ENCODE measurements around the gene MYO1B. TPM values are rescaled to one million over a fixed set of nuclear protein-coding genes. Genes with fewer than 3 reads are reported as not detected.

Gene MYO1B
- total RNA-seq, 1 experiment from 2014 or later: 43.2 TPM

DNA sequence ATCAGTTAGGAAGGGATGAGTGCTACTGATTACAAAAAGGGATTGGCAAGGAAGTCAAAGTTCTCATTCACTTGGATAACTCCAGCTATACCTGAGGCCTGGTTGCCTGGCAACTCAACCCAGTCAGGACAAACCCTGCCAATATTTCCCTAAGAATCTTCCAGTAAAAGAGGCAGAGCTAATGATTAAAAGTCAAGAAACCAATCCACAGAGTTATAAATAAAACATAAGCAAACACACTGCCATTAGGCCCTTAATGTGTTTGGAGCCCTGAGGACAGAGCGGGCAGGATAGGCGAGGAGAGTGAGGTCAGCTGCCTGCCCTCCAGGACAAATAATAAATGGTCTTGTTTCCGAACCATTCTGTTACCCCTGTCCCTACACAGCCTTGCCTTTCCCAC lies 217.2 kb downstream of the MYO1B start:
- H3K27ac Mint-ChIP-seq: no peak overlapping the region
- H3K27ac ChIP-seq (ENCODE audit: insufficient read length, low read depth, low read length): no peak overlapping the region
- H2BK12ac ChIP-seq (ENCODE audit: insufficient read length, low read depth, low read length): no peak overlapping the region
- H3K9ac ChIP-seq (ENCODE audit: extremely low read depth, insufficient read length, low read length): no peak overlapping the region
- DNase-seq: no peak
- H2AK5ac ChIP-seq (ENCODE audit: insufficient read length, low read length): no peak overlapping the region
- TF ChIP-seq, protein P1, sequence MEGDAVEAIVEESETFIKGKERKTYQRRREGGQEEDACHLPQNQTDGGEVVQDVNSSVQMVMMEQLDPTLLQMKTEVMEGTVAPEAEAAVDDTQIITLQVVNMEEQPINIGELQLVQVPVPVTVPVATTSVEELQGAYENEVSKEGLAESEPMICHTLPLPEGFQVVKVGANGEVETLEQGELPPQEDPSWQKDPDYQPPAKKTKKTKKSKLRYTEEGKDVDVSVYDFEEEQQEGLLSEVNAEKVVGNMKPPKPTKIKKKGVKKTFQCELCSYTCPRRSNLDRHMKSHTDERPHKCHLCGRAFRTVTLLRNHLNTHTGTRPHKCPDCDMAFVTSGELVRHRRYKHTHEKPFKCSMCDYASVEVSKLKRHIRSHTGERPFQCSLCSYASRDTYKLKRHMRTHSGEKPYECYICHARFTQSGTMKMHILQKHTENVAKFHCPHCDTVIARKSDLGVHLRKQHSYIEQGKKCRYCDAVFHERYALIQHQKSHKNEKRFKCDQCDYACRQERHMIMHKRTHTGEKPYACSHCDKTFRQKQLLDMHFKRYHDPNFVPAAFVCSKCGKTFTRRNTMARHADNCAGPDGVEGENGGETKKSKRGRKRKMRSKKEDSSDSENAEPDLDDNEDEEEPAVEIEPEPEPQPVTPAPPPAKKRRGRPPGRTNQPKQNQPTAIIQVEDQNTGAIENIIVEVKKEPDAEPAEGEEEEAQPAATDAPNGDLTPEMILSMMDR (conservative IDR thresholded peaks at IDR 0.05): no peak
- peaks cover 4 to 15% of the 10 kb centered on the region in 2 experiments; a peak in 3 of 5 replicates for H3K9me3 Mint-ChIP-seq
- H3K14ac ChIP-seq (ENCODE audit: insufficient read depth, low read length): no peak overlapping the region
- H3K27me3 Mint-ChIP-seq (ENCODE audit: low read depth): no peaks in the 10 kb centered on the region
- H2BK120ac ChIP-seq (ENCODE audit: low read depth, low read length, poor library complexity, severe bottlenecking): no peak overlapping the region
- H2AFZ ChIP-seq (ENCODE audit: low read length): no peak overlapping the region
- H3K18ac ChIP-seq (ENCODE audit: insufficient read length, low read depth, low read length): no peak overlapping the region
- no peaks in the 10 kb centered on the region for H3K4me1 ChIP-seq (ENCODE audit: insufficient read depth, low read length)
- no peak overlapping the region for H4K5ac ChIP-seq (ENCODE audit: insufficient read length, low read depth, low read length)
- no peak overlapping the region for H3K23ac ChIP-seq (ENCODE audit: insufficient read length, low read depth, low read length)
- no peak overlapping the region for H3K4me2 ChIP-seq (ENCODE audit: insufficient read depth, insufficient read length, low read length)
- H3T11ph ChIP-seq (ENCODE audit: low read length): no peak overlapping the region
- no peak overlapping the region for H4K91ac ChIP-seq (ENCODE audit: insufficient read length, low read depth, low read length)
- no peak overlapping the region for H3K4me3 Mint-ChIP-seq
- no peaks in the 10 kb centered on the region for H3K9me3 ChIP-seq (ENCODE audit: control insufficient read depth, low read depth, low read length)
- H3K56ac ChIP-seq (ENCODE audit: insufficient read length, low read depth, low read length): no peak overlapping the region
- H3K36me3 Mint-ChIP-seq (ENCODE audit: insufficient read depth in 1 of 3, low read depth in 3 of 3): peaks cover 0 to 9% (median 0%) of the 10 kb centered on the region in 3 experiments; a peak in 2 of 7 replicates
- no peaks in the 10 kb centered on the region for H3K27me3 ChIP-seq (ENCODE audit: insufficient read depth, low read length)
- no peak overlapping the region for H2BK15ac ChIP-seq (ENCODE audit: low read depth, low read length)
- H4K20me1 ChIP-seq (ENCODE audit: control insufficient read depth, insufficient read depth, insufficient read length): no peaks in the 10 kb centered on the region
- H3K4me1 Mint-ChIP-seq: no peaks in the 10 kb centered on the region
- H2BK5ac ChIP-seq (ENCODE audit: insufficient read length, low read length): no peak overlapping the region
- no peaks in the 10 kb centered on the region for H3K79me1 ChIP-seq (ENCODE audit: insufficient read depth, low read depth, low read length, poor library complexity, severe bottlenecking)
- H3K4ac ChIP-seq (ENCODE audit: low read depth, low read length): no peak overlapping the region
- H3K23me2 ChIP-seq (ENCODE audit: insufficient read length, low read depth, low read length, poor library complexity, severe bottlenecking): no peaks in the 10 kb centered on the region
- WGBS (ENCODE audit: extremely low coverage, insufficient read length, low lambda C conversion rate): no CpG with 5 or more reads among the region's 3 CpGs
- no peak overlapping the region for H2BK20ac ChIP-seq (ENCODE audit: low read depth, low read length, poor library complexity, severe bottlenecking)
- no peak overlapping the region for H4K8ac ChIP-seq (replicated peaks; ENCODE audit: insufficient read length, low read depth, low read length)
- H3K79me2 ChIP-seq (ENCODE audit: insufficient read depth, low read length): no peaks in the 10 kb centered on the region

Data from H9 (cell line).